GM19397 (cell line): ENCODE data around the gene PRKG1.

Source experiments
- ATAC-seq: cut with Tn5 transposase; IDR thresholded peaks from one replicate; pipeline ENCODE4 v1.9.1; 2021; ENCODE audit warnings: mild to moderate bottlenecking, moderate library complexity; ENCODE audit not compliant: unreplicated experiment

The PRKG1 gene

GRCh38 chr10:51075873-51076229, 1.6 kb downstream of the PRKG1 start:
- no peak for ATAC-seq

- no peak for ATAC-seq
Observed at GRCh38 chr10:51076299-51076841, 2.1 kb downstream of the PRKG1 start.

GRCh38 chr10:51077074-51077473, 2.8 kb downstream of the PRKG1 start:
- ATAC-seq: no peak

GRCh38 chr10:51077507-51077906, 3.2 kb downstream of the PRKG1 start:
- ATAC-seq: no peak

GRCh38 chr10:51079331-51079730, 5.0 kb downstream of the PRKG1 start:
- ATAC-seq: no peak

GRCh38 chr10:51079766-51080165, 5.5 kb downstream of the PRKG1 start:
- no peak for ATAC-seq

- no peak for ATAC-seq
Observed at GRCh38 chr10:51080311-51081006, 6.2 kb downstream of the PRKG1 start.

GRCh38 chr10:51082857-51083256, 8.6 kb downstream of the PRKG1 start:
- no peak for ATAC-seq

GRCh38 chr10:51083356-51083853, 9.1 kb downstream of the PRKG1 start:
- ATAC-seq: no peak

GRCh38 chr10:51085204-51085603, 10.9 kb downstream of the PRKG1 start:
- ATAC-seq: no peak

GRCh38 chr10:51086710-51087109, 12.4 kb downstream of the PRKG1 start:
- no peak for ATAC-seq

- ATAC-seq: no peak
Observed at GRCh38 chr10:51087114-51087513, 12.8 kb downstream of the PRKG1 start.

- no peak for ATAC-seq
Observed at GRCh38 chr10:51090190-51090589, 15.9 kb downstream of the PRKG1 start.

- ATAC-seq: no peak
Observed at GRCh38 chr10:51092402-51092801, 18.1 kb downstream of the PRKG1 start.

- ATAC-seq: no peak
Observed at GRCh38 chr10:51095444-51095843, 21.2 kb downstream of the PRKG1 start.

GRCh38 chr10:51097546-51097945, 23.3 kb downstream of the PRKG1 start:
- ATAC-seq: no peak

GRCh38 chr10:51100221-51100620, 25.9 kb downstream of the PRKG1 start:
- ATAC-seq: no peak

- no peak for ATAC-seq
Observed at GRCh38 chr10:51103554-51104217, 29.4 kb downstream of the PRKG1 start.

- no peak for ATAC-seq
Observed at GRCh38 chr10:51106311-51106945, 32.1 kb downstream of the PRKG1 start.

GRCh38 chr10:51108406-51108805, 34.1 kb downstream of the PRKG1 start:
- no peak for ATAC-seq

- no peak for ATAC-seq
Observed at GRCh38 chr10:51109801-51110533, 35.7 kb downstream of the PRKG1 start.
